OCI-LY1 (cell line): ENCODE measurements around the gene MEGF6.

Experiments used
- H2AFZ ChIP-seq: fragments of 200-600 bp; sonication (generic), shearing (Covaris generic); 2 replicates; pipeline ENCODE4 v1.6.0; 2014; ENCODE audit warnings: antibody characterized with exemption, mild to moderate bottlenecking, low read length
- H3F3A ChIP-seq: fragments of 200-600 bp; sonication (generic), shearing (Covaris generic); 2 replicates; pipeline ENCODE4 v1.6.0; 2014; ENCODE audit warnings: mild to moderate bottlenecking, antibody characterized with exemption, low read length, moderate library complexity; ENCODE audit not compliant: insufficient read depth
- H3K27ac ChIP-seq: fragments of 200-600 bp; sonication (generic); 2 replicates; pipeline ENCODE4 v1.5.1; 2014; ENCODE audit warnings: low read length, mixed run types, mild to moderate bottlenecking, low read depth; ENCODE audit not compliant: poor library complexity, severe bottlenecking
- H3K27me3 ChIP-seq: fragments of 200-600 bp; sonication (generic); 2 replicates; pipeline ENCODE4 v1.6.0; 2014; ENCODE audit warnings: antibody characterized with exemption, mild to moderate bottlenecking, low read length, moderate library complexity; ENCODE audit not compliant: insufficient read depth
- H3K36me3 ChIP-seq: fragments of 200-600 bp; sonication (generic); 2 replicates; pipeline ENCODE4 v1.6.1; 2014; ENCODE audit warnings: mild to moderate bottlenecking, antibody characterized with exemption, low read length, moderate library complexity, mixed read lengths; ENCODE audit not compliant: insufficient read depth
- H3K4me1 ChIP-seq: fragments of 200-600 bp; sonication (generic); 2 replicates; pipeline ENCODE4 v1.5.1; 2014; ENCODE audit warnings: mild to moderate bottlenecking, low read length, moderate library complexity; ENCODE audit not compliant: insufficient read depth, severe bottlenecking
- H3K4me2 ChIP-seq: fragments of 200-600 bp; sonication (generic), shearing (Covaris generic); 2 replicates; pipeline ENCODE4 v1.6.1; 2014; ENCODE audit warnings: low read length
- H3K4me3 ChIP-seq: fragments of 200-600 bp; sonication (generic); 2 replicates; pipeline ENCODE4 v1.5.1; 2014; ENCODE audit warnings: low read length, low read depth, mild to moderate bottlenecking, mixed read lengths; ENCODE audit not compliant: poor library complexity, severe bottlenecking
- H3K79me2 ChIP-seq: fragments of 200-600 bp; shearing (Covaris generic); 2 replicates; pipeline ENCODE4 v1.6.1; 2016; ENCODE audit warnings: mixed run types, low read length, mixed read lengths; ENCODE audit not compliant: insufficient read depth
- H3K9ac ChIP-seq: fragments of 200-600 bp; sonication (generic), shearing (Covaris generic); 2 replicates; pipeline ENCODE4 v1.6.1; 2014; ENCODE audit warnings: mild to moderate bottlenecking, low read length, mixed read lengths
- H3K9me2 ChIP-seq: fragments of 200-600 bp; sonication (generic), shearing (Covaris generic); 2 replicates; pipeline ENCODE4 v1.6.1; 2014; ENCODE audit warnings: low read depth, mild to moderate bottlenecking, low read length, mixed read lengths
- H3K9me3 ChIP-seq: fragments of 200-600 bp; shearing (Covaris generic); 2 replicates; pipeline ENCODE4 v1.6.1; 2014; ENCODE audit warnings: low read length, mixed read lengths
- H4K20me1 ChIP-seq: fragments of 200-600 bp; sonication (generic), shearing (Covaris generic); 2 replicates; pipeline ENCODE4 v1.6.0; 2016; ENCODE audit warnings: mild to moderate bottlenecking, low read length; ENCODE audit not compliant: insufficient read depth
- EZH2 ChIP-seq: fragments of 200-600 bp; sonication (generic), shearing (Covaris generic); IDR thresholded peaks from 2 replicates; pipeline ENCODE4 v1.8.0; 2017; ENCODE audit warnings: borderline replicate concordance, mixed run types, mild to moderate bottlenecking, antibody characterized with exemption, low read length, moderate library complexity, mixed read lengths
- TF ChIP-seq, protein P1 (sequence below): fragments of 200-600 bp; sonication (generic), shearing (Covaris generic); IDR thresholded peaks from 2 replicates; pipeline ENCODE4 v1.5.1; 2017; ENCODE audit warnings: mild to moderate bottlenecking, antibody characterized with exemption, low read length, moderate library complexity, mixed read lengths

The MEGF6 gene

DNA sequence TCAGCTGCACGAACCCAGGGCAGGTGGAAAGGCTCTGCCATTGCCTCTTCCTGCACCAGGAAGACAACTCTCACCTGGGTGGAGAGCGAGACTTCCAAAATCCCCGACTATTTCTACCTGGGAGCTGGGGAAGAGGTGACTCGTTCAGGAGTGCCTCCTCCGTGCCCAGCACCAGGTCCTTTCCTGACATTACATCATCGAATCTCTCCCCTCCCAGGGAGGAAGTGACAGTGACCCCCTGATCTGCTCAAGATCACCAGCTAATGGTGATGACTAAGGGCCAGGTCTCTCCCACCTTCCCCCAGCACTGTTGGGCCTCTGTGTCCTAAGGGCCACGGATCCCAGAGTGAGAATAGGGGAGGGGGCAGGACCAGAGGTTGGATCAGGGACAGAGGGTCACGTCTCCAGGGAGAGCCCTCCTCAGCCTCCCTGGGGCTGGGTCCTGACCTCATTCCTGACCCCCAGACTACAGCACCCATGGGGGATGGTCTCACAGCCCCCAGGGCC is 6.8 kb downstream of the MEGF6 start:
- Histone ChIP-seq H3K4me2 (no peak overlapping the region), H3K27me3 (peaks cover 8% of the 10 kb centered on the region; the same call in 1 of the 2 replicates), H3K79me2 (no peaks in the 10 kb centered on the region)

DNA sequence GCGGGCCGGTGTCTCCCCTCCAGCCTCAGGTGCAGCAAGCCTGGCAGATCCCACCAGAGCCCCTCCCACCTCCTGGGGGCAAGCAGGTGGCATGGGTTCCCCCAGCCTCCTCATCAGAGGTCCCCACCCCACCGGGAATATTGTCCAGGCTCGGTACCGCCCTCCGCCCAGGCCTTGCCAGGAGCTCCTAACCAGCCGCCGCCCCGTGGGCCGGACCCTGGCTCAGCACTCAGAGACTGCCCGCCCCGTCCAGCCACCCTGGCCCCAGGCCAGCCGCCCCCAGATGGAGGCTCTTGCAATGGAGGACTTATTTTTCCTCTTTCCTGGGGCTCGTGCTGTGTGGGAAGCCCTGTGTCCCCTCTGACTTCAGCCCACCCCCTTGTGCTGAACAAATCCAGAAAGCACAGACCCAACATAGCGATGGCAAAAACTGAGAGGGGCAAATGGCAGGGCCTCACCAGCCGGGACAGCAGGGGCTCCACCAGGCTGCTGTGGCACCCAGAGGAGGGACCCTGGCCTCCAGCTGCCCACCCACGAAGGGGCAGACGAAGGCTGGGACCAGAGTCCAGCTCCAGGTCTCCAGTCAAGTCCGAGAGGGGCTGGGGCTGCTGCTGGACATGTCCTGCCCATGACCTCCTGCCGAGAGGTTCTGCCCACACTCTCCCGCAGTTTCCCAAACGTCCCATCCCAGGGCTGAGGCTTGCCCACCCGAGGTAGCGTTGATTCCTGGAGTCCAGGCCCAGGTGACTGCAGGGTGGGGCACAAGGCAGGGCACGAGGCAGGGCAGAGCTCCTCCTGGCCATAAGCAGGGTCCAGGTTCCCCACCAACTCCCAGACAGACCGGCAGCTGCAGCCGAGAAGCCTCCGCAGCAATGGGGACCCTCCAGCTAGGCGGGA is 7.5 kb downstream of the MEGF6 start:
- Histone ChIP-seq H3K9me2 (no peaks in the 10 kb centered on the region), H3K4me2 (no peak overlapping the region), H3F3A (no peaks in the 10 kb centered on the region), H3K9me3 (no peaks in the 10 kb centered on the region), H2AFZ (no peak overlapping the region), H3K4me1 (no peaks in the 10 kb centered on the region), H3K9ac (no peak overlapping the region), H3K4me3 (no peak overlapping the region), H3K79me2 (no peaks in the 10 kb centered on the region), H3K27me3 (peaks cover 8% of the 10 kb centered on the region; the same call in 1 of the 2 replicates), H3K36me3 (no peaks in the 10 kb centered on the region), H4K20me1 (no peaks in the 10 kb centered on the region), H3K27ac (no peak overlapping the region)
- TF ChIP-seq, protein P1, sequence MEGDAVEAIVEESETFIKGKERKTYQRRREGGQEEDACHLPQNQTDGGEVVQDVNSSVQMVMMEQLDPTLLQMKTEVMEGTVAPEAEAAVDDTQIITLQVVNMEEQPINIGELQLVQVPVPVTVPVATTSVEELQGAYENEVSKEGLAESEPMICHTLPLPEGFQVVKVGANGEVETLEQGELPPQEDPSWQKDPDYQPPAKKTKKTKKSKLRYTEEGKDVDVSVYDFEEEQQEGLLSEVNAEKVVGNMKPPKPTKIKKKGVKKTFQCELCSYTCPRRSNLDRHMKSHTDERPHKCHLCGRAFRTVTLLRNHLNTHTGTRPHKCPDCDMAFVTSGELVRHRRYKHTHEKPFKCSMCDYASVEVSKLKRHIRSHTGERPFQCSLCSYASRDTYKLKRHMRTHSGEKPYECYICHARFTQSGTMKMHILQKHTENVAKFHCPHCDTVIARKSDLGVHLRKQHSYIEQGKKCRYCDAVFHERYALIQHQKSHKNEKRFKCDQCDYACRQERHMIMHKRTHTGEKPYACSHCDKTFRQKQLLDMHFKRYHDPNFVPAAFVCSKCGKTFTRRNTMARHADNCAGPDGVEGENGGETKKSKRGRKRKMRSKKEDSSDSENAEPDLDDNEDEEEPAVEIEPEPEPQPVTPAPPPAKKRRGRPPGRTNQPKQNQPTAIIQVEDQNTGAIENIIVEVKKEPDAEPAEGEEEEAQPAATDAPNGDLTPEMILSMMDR = no peak
- no peak for TF ChIP-seq EZH2

More for the DNA sequence above, 6.8 kb downstream of the MEGF6 start:
- Histone ChIP-seq H3K27ac (no peak overlapping the region), H3K9me2 (no peaks in the 10 kb centered on the region), H3K4me3 (no peak overlapping the region), H3K9ac (no peak overlapping the region), H3K4me1 (no peaks in the 10 kb centered on the region), H3K9me3 (no peaks in the 10 kb centered on the region), H4K20me1 (no peaks in the 10 kb centered on the region), H3F3A (no peaks in the 10 kb centered on the region), H2AFZ (no peak overlapping the region), H3K36me3 (no peaks in the 10 kb centered on the region)
- TF ChIP-seq, protein P1 = no peak
- no peak for TF ChIP-seq EZH2

DNA sequence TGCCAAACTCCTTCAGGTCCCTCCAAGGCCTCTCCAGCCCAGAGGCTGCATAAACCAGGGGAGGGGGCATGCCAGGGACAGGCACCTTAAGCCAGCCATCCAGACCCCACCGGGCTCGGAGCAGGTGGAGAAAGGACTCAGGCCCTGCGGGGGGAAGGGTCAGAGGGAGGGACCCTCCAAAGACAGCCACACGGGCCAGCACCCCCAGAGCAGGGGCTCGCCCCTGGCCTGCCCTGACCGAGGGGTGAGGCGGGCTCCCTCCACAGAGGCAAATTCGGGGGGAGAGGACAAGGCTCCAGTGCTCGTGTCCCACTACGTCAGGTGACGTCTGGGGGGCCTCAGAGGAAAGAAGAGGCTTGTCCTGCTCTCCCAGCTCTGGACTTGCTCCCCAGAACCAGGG is 8.2 kb downstream of the MEGF6 start:
- H3K4me3 ChIP-seq = no peak overlapping the region
- H3K4me1 ChIP-seq = no peaks in the 10 kb centered on the region
- no peaks in the 10 kb centered on the region for H3K9me2 ChIP-seq
- H3K4me2 ChIP-seq = no peak overlapping the region
- H4K20me1 ChIP-seq = no peaks in the 10 kb centered on the region
- TF ChIP-seq, protein P1 = no peak
- TF ChIP-seq EZH2 = no peak
- H3K27ac ChIP-seq = no peak overlapping the region
- H2AFZ ChIP-seq = no peak overlapping the region
- H3K79me2 ChIP-seq = no peaks in the 10 kb centered on the region
- no peaks in the 10 kb centered on the region for H3F3A ChIP-seq
- no peaks in the 10 kb centered on the region for H3K36me3 ChIP-seq
- H3K9me3 ChIP-seq = no peaks in the 10 kb centered on the region
- peaks cover 8% of the 10 kb centered on the region; the same call in 1 of the 2 replicates for H3K27me3 ChIP-seq
- no peak overlapping the region for H3K9ac ChIP-seq
